ENCODE measurements around the gene AGAP1. TPM values are rescaled to one million over a fixed set of nuclear protein-coding genes. Genes with fewer than 3 reads are reported as not detected.

Gene AGAP1
- total RNA-seq, 1 experiment from 2014 or later, result 25.8 TPM

GRCh38 chr2:235613649-235614048, 119.8 kb downstream of the AGAP1 start:
- H2BK15ac ChIP-seq (ENCODE audit: low read depth, low read length), result no peak overlapping the region
- no peak overlapping the region for H2AFZ ChIP-seq (ENCODE audit: low read length)
- no peak overlapping the region for H3K4ac ChIP-seq (ENCODE audit: low read depth, low read length)
- no peak overlapping the region for H2BK120ac ChIP-seq (ENCODE audit: low read depth, low read length, poor library complexity, severe bottlenecking)
- H3K79me1 ChIP-seq (ENCODE audit: insufficient read depth, low read depth, low read length, poor library complexity, severe bottlenecking), result peaks cover 10% of the 10 kb centered on the region
- H2BK12ac ChIP-seq (ENCODE audit: insufficient read length, low read depth, low read length), result no peak overlapping the region
- no peak overlapping the region for H3K14ac ChIP-seq (ENCODE audit: insufficient read depth, low read length)
- no CpG with 5 or more reads among the region's 6 CpGs for WGBS (ENCODE audit: extremely low coverage, insufficient read length, low lambda C conversion rate)
- peak overlapping the region in 1 of 3 experiments; percentile 70; a peak in 1 of 7 replicates for H3K27ac Mint-ChIP-seq
- H3K56ac ChIP-seq (ENCODE audit: insufficient read length, low read depth, low read length), result no peak overlapping the region
- no peaks in the 10 kb centered on the region for H3K27me3 Mint-ChIP-seq (ENCODE audit: low read depth)
- H3K4me1 Mint-ChIP-seq, result peaks cover 13 to 19% of the 10 kb centered on the region in 2 experiments
- no peak overlapping the region for H3K23ac ChIP-seq (ENCODE audit: insufficient read length, low read depth, low read length)
- no peak overlapping the region for H3K27ac ChIP-seq (ENCODE audit: insufficient read length, low read depth, low read length)
- H3K4me1 ChIP-seq (ENCODE audit: insufficient read depth, low read length), result no peaks in the 10 kb centered on the region; the same call in 1 of the 2 replicates
- H3K9me3 ChIP-seq (ENCODE audit: control insufficient read depth, low read depth, low read length), result no peaks in the 10 kb centered on the region
- no peak overlapping the region for H4K8ac ChIP-seq (replicated peaks; ENCODE audit: insufficient read length, low read depth, low read length)
- no peaks in the 10 kb centered on the region for H3K9me3 Mint-ChIP-seq
- no peak overlapping the region for H2BK20ac ChIP-seq (ENCODE audit: low read depth, low read length, poor library complexity, severe bottlenecking)
- no peak for TF ChIP-seq CTCF (conservative IDR thresholded peaks at IDR 0.05)
- DNase-seq, result no peak
- H3K18ac ChIP-seq (ENCODE audit: insufficient read length, low read depth, low read length), result no peak overlapping the region
- H2AK5ac ChIP-seq (ENCODE audit: insufficient read length, low read length), result no peak overlapping the region
- H2BK5ac ChIP-seq (ENCODE audit: insufficient read length, low read length), result no peak overlapping the region
- H3T11ph ChIP-seq (ENCODE audit: low read length), result no peak overlapping the region
- H4K5ac ChIP-seq (ENCODE audit: insufficient read length, low read depth, low read length), result no peak overlapping the region
- H3K4me3 Mint-ChIP-seq, result no peak overlapping the region
- H3K36me3 Mint-ChIP-seq (ENCODE audit: insufficient read depth in 1 of 3, low read depth in 3 of 3), result no peaks in the 10 kb centered on the region
- H3K79me2 ChIP-seq (ENCODE audit: insufficient read depth, low read length), result peaks cover 7% of the 10 kb centered on the region
- no peaks in the 10 kb centered on the region for H3K23me2 ChIP-seq (ENCODE audit: insufficient read length, low read depth, low read length, poor library complexity, severe bottlenecking)
- H3K9ac ChIP-seq (ENCODE audit: extremely low read depth, insufficient read length, low read length), result no peak overlapping the region
- H3K4me2 ChIP-seq (ENCODE audit: insufficient read depth, insufficient read length, low read length), result no peak overlapping the region
- H4K20me1 ChIP-seq (ENCODE audit: control insufficient read depth, insufficient read depth, insufficient read length), result no peaks in the 10 kb centered on the region
- H4K91ac ChIP-seq (ENCODE audit: insufficient read length, low read depth, low read length), result no peak overlapping the region
- no peaks in the 10 kb centered on the region for H3K27me3 ChIP-seq (ENCODE audit: insufficient read depth, low read length)

All from H9 (cell line).